ENCODE results near the gene POGLUT2.
A peak's percentile ranks its signal among the peaks of the same experiment; 100 is the strongest.

Gene POGLUT2

DNA sequence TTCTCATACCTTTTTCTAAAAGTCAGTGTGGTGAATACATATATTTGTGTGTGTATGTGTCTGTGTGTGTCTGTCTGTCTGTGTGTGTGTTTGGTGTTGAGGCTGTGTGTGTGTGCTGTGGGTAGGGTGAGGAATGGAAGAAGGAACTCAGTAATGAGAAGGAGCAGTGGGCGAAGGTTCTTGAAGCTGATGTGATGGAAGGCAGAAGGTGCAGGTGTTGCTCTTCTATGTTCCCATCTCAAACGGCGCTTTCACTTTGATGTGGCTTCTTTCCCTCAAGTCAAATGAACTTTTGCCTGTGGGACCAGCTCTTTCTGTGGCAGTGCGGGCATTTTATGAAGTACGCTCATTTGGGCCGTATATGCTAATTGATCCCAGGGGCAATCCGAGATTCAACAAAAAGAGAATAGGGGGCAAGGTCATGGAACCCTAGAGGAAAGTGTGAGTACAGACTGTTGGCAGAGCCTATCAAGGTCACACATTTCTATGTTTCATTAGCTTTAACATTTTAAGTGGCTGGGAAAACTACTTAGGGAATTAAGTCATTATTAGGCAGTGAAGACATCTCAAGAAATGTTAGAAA lies 15.3 kb upstream of the POGLUT2 start:
- TF ChIP-seq, protein P1, sequence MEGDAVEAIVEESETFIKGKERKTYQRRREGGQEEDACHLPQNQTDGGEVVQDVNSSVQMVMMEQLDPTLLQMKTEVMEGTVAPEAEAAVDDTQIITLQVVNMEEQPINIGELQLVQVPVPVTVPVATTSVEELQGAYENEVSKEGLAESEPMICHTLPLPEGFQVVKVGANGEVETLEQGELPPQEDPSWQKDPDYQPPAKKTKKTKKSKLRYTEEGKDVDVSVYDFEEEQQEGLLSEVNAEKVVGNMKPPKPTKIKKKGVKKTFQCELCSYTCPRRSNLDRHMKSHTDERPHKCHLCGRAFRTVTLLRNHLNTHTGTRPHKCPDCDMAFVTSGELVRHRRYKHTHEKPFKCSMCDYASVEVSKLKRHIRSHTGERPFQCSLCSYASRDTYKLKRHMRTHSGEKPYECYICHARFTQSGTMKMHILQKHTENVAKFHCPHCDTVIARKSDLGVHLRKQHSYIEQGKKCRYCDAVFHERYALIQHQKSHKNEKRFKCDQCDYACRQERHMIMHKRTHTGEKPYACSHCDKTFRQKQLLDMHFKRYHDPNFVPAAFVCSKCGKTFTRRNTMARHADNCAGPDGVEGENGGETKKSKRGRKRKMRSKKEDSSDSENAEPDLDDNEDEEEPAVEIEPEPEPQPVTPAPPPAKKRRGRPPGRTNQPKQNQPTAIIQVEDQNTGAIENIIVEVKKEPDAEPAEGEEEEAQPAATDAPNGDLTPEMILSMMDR (IDR thresholded peaks at IDR 0.05; ENCODE audit: low read depth, low read length, missing control alignments): no peak
- in situ Hi-C loops (cut with HindIII; ENCODE audit: low sequenced_read_pairs): no loop called here
- no peak for DNase-seq (ENCODE audit: low read depth)

DNA sequence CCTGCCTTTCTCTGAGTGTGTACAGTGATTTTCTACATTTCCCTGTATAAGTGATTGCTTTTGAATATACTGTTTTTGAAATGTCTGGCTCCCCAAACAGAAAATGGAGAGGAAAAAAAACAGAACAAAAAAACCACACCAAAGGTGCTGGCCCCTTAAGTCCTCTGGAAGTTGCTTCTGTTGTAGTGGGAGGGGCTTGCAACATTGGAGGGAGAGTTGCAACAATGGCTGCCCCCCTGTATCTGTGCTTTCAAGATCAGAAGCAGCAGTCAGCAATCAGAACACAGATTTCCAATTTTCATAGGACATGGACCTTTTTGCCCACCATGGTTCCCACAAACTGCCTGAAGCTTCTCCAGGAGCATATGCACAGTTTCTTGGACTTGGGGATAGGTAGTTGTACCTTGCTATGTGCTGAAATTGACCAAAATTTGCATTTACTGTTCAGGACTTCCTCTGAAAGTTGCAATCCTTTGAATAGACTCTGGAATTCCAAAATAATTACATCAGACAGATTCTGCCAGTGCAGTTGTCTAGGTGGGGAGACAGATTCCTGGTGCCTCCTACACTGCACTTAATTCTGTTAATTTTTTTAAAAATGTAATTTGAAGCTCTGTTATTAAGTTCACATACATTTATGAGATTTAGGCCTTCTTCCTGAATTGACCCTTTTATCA lies 14.0 kb upstream of the POGLUT2 start:
- TF ChIP-seq, protein P1 (IDR thresholded peaks at IDR 0.05; ENCODE audit: low read depth, low read length, missing control alignments): no peak
- no peak for DNase-seq (ENCODE audit: low read depth)
- no peak overlapping the region for H3K4me3 ChIP-seq (ENCODE audit: low read depth, low read length)
- in situ Hi-C loops (cut with HindIII; ENCODE audit: low sequenced_read_pairs): no loop called here

More for the DNA sequence above, 15.3 kb upstream of the POGLUT2 start:
- no peak overlapping the region for H3K4me3 ChIP-seq (ENCODE audit: low read depth, low read length)

DNA sequence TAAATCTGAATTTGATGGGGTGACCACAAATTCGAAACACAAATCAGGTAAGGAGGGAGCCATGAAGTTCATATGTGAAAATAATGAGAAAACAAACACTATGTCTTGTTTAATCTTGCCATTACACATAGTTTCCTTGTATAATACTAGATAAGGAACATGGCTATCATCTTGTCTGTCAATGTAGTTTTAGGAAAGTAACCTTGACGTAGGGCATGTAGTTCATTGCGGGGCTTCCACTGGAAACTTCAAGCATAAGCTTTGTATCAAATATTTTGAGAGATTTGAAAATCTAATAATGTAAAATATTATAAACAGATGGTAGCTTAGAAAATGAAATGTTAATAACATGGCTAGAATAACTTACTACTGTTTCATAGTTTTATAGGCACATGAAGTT lies 8.9 kb upstream of the POGLUT2 start:
- in situ Hi-C loops (cut with HindIII; ENCODE audit: low sequenced_read_pairs): no loop called here
- no peak for DNase-seq (ENCODE audit: low read depth)
- H3K4me3 ChIP-seq (ENCODE audit: low read depth, low read length): no peak overlapping the region
- TF ChIP-seq, protein P1 (IDR thresholded peaks at IDR 0.05; ENCODE audit: low read depth, low read length, missing control alignments): no peak

DNA sequence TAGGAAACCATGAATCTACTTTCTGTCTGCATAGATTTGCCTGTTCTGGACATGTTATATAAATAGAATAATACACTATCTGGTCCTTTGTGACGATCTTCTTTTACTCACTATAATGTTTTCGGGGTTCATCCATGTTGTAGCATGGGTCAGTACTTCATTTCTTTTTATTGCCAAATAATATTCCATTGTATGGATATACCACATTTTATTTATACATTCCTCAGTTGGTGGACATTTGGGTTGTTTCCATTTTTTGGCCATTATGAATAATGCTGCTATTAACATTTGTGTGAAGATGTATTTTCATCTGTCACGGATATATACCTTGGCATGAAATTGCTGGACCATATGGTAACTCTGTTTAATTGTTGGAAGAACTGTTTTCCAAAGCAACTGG lies 6.9 kb upstream of the POGLUT2 start:
- in situ Hi-C loops (cut with HindIII; ENCODE audit: low sequenced_read_pairs): no loop called here
- H3K4me3 ChIP-seq (ENCODE audit: low read depth, low read length): no peak overlapping the region
- no peak for DNase-seq (ENCODE audit: low read depth)
- TF ChIP-seq, protein P1 (IDR thresholded peaks at IDR 0.05; ENCODE audit: low read depth, low read length, missing control alignments): no peak

DNA sequence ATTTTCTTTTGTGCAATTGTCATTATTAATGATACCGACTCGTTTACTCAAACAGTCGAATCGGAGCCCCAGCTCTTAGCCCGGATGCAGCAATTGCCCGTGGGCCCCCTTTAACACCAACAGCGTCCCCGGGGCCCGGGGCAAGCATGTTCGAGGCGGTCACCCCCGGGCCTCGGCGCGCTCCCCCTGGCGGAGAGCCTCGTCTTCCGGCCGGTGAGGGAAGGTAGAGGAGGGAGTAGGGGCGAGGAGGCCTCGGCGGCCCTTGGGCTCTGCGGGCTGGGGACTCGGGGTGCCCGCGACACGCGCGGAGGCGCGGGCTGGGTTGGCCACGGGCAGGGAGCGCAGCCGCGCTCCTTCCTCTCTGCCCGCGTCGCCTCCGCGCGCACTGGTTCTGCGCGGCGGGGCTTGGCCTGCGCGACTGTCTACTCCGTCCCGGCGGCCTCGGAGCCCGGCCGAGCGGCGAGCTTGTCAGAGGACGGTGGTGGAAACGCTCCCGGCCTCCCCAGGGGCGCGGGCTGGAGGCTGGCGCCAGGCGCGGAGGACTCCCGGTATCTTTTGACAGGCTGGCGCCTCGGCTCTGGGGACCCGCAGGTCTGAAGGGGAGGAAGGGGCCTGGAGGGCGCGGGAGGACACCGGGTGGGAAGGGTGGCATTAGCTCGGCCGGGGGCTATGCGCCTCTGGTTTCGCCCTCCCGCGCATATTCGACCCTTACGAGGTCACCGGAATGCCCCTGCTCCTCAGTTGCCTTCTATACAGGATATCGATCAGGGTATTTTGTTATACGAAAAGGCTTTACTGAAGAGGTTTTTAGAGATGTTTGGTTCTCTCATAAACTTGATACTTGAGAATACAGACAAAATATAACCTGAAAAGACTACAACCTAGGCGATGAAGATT lies 1.6 kb upstream of the POGLUT2 start:
- peak overlapping the region; percentile 75 for H3K4me3 ChIP-seq (ENCODE audit: low read depth, low read length)
- in situ Hi-C loops (cut with HindIII; ENCODE audit: low sequenced_read_pairs): no loop called here
- TF ChIP-seq, protein P1 (IDR thresholded peaks at IDR 0.05; ENCODE audit: low read depth, low read length, missing control alignments): peak; percentile 77
- peak; percentile 32 for DNase-seq (ENCODE audit: low read depth)

DNA sequence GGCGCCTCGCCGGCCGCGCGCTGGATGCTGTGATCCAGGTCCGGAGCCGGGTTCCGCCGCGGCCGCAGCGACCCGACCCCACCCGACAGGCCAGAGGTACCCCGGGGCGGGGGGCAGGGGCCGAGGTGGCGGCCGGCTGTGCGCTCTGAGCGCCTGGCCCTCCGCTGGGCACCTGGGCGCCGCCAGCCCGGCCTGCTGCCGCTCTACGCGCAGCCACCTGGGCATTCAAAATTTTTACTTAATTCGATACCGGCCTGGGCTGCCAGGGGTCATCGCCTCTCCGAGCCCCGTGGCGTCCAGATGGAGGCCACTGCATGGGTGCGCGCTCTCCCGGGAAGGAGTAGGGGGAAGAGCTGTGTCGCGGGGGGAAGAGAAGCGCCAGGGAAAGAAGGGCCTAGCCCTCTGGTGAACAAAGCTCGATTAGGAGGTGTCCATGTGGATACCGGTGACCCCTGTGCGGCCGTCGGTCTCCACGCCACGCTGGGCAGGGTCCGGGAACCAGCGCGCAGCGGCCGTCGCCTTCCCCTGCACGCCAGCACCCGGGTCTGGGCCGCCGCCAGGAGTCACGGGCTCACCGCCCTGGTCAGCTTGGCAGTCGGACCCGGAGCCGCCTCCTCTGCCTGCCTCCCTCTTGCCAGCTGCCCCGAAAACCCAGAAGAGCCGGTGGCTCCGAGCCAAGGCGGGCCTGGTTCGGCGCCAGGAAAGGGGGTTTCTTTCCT lies 809 bp upstream of the POGLUT2 start:
- DNase-seq (ENCODE audit: low read depth): no peak
- TF ChIP-seq, protein P1 (IDR thresholded peaks at IDR 0.05; ENCODE audit: low read depth, low read length, missing control alignments): no peak
- peak overlapping the region; percentile 75 for H3K4me3 ChIP-seq (ENCODE audit: low read depth, low read length)
- in situ Hi-C loops (cut with HindIII; ENCODE audit: low sequenced_read_pairs): no loop called here

All from astrocyte of the cerebellum (primary cell).